Panc1 (cell line): ENCODE data around the gene ATP7B.

ENCODE experiments used
- CTCF ChIP-seq: fragments of 450-650 bp; IDR thresholded peaks from 2 replicates; pipeline ENCODE4 v1.5.1; 2017; ENCODE audit warnings: mild to moderate bottlenecking
- POLR2AphosphoS5 ChIP-seq: IDR thresholded peaks from 2 replicates; pipeline ENCODE4 v1.6.1; 2012; ENCODE audit warnings: mild to moderate bottlenecking, low read depth, low read length, moderate library complexity
- SIN3A ChIP-seq: IDR thresholded peaks from 2 replicates; pipeline ENCODE4 v1.6.1; 2012; ENCODE audit warnings: low read depth, mild to moderate bottlenecking, low read length, moderate library complexity, borderline replicate concordance; ENCODE audit not compliant: insufficient read depth
- TF ChIP-seq, protein P1 (sequence below), 2 experiments: IDR thresholded peaks; 2 replicates each; pipeline ENCODE4 v1.6.1; 2011 to 2012; ENCODE audit warnings: low read depth in 2 of 2, control low read depth in 1 of 2, low read length in 1 of 2, mild to moderate bottlenecking in 1 of 2, moderate library complexity in 1 of 2; ENCODE audit not compliant: insufficient read depth in 1 of 2

GRCh38 chr13:51920267-51920666, 91.0 kb downstream of the ATP7B start:
- no peak for TF ChIP-seq SIN3A
- no peak for TF ChIP-seq CTCF
- no peak for TF ChIP-seq POLR2AphosphoS5
- TF ChIP-seq, protein P1, sequence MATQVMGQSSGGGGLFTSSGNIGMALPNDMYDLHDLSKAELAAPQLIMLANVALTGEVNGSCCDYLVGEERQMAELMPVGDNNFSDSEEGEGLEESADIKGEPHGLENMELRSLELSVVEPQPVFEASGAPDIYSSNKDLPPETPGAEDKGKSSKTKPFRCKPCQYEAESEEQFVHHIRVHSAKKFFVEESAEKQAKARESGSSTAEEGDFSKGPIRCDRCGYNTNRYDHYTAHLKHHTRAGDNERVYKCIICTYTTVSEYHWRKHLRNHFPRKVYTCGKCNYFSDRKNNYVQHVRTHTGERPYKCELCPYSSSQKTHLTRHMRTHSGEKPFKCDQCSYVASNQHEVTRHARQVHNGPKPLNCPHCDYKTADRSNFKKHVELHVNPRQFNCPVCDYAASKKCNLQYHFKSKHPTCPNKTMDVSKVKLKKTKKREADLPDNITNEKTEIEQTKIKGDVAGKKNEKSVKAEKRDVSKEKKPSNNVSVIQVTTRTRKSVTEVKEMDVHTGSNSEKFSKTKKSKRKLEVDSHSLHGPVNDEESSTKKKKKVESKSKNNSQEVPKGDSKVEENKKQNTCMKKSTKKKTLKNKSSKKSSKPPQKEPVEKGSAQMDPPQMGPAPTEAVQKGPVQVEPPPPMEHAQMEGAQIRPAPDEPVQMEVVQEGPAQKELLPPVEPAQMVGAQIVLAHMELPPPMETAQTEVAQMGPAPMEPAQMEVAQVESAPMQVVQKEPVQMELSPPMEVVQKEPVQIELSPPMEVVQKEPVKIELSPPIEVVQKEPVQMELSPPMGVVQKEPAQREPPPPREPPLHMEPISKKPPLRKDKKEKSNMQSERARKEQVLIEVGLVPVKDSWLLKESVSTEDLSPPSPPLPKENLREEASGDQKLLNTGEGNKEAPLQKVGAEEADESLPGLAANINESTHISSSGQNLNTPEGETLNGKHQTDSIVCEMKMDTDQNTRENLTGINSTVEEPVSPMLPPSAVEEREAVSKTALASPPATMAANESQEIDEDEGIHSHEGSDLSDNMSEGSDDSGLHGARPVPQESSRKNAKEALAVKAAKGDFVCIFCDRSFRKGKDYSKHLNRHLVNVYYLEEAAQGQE (IDR thresholded peaks at IDR 0.05; ENCODE audit: insufficient read depth in 1 of 2, low read depth in 2 of 2, low read length in 1 of 2), result no peak
